NOMO-1 treated with dmso at 0.1 percent for 144 hours (cell line): ENCODE data around the gene LY6G6F.

Experiments
- DNase-seq: peaks from one replicate; lab custom pipeline; 2025; ENCODE audit not compliant: unreplicated experiment; lab: John Stamatoyannopoulos, UW

LY6G6F gene, protein sequence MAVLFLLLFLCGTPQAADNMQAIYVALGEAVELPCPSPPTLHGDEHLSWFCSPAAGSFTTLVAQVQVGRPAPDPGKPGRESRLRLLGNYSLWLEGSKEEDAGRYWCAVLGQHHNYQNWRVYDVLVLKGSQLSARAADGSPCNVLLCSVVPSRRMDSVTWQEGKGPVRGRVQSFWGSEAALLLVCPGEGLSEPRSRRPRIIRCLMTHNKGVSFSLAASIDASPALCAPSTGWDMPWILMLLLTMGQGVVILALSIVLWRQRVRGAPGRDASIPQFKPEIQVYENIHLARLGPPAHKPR

DNA sequence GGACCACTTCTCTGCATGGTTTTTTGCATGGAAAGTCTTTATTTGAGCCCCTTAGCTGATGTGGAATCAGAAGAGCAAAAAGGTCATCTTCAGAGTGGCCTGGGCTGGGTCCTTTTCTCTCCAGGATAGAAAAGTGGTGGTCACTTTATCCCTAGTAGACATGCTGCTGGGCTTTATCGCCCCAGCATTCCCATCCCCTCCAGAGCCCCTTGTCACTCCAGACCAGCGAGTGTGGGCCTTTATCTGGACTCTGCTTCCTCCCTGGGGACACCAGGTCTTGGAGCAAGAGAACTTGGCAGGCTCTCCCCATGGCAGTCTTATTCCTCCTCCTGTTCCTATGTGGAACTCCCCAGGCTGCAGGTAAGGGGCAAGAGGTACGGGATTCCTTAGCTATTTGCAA lies at the start of gene LY6G6F:
Gene LY6G6F (plus strand): TSS at position 268 of the 400 bp plus-strand sequence. CDS start 41 bp downstream, at position 309.
- DNase-seq = no peak

DNA sequence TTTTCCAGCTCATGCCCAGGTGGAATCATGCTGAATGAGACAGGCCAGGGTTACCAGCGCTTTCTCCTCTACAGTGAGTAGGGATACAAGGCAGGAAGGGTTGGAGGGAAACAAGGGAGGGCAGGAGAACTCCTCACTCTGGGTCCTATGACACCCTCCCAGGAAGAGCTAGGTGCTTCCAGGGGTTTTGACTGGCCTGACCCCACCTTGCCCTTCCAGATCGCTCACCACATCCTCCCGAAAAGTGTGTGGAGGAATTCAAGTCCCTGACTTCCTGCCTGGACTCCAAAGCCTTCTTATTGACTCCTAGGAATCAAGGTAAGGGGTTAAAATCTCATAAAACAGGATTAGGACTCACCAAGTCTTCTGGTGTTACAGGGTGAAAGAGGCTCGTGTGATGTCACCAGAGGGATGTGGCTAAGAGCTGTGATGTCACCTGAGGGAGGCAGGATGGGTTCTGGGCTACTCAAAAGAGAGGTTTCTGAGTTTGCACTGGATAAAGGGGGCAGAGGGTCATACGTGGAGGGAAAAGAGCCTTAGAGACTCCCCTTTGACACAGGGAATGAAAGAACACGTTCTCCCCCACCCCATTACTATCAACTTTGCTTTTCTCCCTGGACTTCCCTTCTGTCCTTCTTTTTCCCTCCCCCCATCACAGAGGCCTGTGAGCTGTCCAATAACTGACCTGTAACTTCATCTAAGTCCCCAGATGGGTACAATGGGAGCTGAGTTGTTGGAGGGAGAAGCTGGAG lies 49.1 kb upstream of the LY6G6F start:
- no peak for DNase-seq

DNA sequence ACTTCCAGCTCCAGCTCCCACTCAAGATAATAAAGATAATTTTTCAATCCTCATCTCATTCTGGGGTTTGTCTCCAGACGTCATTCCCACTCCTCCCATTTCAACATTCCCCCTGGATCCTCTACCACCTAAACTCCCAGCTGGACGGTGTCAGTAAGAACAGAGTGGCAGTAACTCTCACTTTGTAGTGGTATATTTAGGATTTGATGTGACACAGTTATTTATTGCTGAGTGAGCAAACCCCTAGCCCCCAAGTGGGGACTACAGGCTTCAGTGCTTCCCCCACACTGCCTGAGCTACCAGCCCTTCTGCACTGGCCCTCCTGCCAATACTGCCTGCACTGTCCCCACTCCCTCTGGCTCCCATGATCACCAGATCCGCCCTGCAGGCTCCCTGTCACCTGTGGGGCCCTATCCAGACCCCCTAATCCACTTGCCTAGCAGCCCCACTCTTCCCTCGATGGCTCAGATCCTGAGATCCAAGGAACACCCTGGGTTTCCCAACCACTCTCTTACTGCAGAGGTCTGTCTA lies 48.4 kb upstream of the LY6G6F start:
- no peak for DNase-seq

DNA sequence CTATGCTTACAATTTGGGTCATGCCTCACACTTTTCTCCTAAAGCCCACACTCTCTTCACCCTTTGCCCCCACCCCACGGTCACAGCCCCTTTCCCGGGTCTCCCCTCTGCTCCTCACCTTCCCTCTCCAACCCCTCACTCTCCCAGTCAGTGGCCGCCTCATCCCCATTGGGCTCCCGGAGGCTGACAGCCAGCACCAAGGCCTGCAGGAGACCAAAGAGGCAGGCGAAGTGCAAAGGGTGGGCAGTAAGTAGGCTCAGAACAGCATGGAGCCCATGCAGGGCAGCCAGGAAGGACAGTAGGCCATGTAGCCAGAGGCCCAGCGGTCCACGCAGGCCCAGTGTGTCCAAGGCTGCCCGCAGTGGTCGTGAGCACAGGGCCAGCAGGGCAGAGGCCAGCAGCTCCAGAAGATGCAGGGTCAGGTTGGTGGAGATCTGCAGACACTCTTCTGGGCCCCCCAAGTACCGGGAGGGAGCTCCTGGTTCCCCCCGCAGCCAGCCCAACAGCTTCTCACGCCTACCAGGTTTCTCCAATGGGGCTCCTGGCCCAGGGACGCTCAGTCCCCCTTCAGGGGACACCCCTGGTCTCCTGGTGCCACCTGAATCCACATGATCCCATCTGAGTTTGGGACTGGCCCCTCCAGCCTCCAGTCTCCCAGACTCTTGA lies 47.5 kb upstream of the LY6G6F start:
- DNase-seq = no peak

DNA sequence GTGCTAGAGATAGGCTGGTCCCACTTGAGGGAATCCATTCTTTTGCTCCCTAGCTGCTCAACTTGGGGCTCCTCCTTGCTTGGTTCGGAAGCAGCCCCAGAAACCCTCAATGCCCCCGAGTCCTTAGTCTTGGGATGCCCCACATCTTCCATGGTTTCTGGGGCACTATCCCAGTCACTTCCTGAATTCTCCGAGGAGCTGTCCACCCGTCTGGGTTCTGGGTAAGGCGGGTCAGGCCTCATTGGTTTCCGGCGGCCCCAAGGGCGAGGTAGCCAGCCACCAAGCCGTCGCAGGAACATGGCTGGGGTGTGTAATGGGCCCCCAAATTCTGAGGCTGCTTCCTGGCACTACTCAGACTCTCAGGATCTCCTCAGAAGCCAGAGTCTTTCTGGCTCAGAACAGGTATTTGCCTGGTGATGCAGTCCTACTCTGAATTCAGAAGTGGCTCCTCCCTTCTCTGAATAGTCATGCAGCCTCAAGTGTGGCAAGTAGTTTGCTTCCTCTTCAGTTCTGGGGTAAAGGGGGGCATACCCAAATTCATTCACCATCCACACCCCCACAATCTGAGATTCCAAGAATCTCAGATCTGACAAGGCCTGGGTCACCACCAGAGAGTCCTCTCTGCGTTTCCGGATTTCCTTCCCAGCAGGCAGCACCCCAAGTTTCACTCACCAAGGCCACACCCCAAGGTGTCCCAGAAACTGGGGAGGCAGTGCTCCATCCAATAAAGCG lies 46.9 kb upstream of the LY6G6F start:
- peak; percentile 32 for DNase-seq

DNA sequence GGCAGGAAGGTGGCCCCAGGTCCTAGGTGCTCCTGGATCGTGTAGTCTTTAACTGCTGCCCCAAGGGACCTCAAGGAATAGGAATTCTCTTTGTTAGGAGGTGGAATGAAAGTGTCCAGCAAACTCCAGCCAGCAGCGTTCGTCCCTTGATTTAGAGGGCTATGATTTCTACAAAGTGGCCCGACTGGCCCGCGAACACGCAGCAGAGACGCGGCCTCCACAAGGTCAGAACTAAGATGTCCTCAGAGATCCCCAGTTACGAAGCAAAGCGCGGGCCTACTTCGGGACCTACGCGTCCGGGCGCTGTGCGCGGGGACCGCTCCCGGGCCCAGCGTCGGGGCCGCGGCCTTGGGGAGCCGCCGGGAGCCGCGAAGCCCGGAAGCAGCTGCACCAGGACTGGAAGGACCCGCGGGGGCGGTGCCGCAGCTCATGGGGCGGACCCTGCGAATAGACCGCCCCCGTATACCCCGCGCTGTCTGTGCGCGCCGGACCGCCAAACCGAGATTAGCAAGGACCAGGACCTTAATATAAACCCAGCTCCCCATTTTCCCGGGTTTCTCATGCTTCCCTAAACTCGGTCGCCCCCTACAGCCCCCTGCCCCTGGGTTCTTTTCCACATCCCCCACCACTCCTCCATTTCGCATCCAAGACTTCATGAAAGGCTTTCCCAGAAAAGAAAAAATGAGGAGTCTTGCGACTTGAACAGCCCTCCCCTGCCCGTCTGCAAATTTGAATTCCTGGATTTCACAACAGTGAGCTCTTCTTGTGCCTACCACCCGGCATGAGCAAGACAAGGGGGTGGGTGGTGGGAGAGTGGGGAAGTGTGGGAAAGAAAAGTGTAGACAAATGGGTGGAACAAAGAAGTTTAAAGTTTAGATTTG lies 46.0 kb upstream of the LY6G6F start, which contains the start of gene C6orf47:
Gene C6orf47 (minus strand): TSS at position 398 of the 881 bp plus-strand sequence. CDS start 831 bp downstream, outside the sequence.
- DNase-seq = peak; percentile 75

DNA sequence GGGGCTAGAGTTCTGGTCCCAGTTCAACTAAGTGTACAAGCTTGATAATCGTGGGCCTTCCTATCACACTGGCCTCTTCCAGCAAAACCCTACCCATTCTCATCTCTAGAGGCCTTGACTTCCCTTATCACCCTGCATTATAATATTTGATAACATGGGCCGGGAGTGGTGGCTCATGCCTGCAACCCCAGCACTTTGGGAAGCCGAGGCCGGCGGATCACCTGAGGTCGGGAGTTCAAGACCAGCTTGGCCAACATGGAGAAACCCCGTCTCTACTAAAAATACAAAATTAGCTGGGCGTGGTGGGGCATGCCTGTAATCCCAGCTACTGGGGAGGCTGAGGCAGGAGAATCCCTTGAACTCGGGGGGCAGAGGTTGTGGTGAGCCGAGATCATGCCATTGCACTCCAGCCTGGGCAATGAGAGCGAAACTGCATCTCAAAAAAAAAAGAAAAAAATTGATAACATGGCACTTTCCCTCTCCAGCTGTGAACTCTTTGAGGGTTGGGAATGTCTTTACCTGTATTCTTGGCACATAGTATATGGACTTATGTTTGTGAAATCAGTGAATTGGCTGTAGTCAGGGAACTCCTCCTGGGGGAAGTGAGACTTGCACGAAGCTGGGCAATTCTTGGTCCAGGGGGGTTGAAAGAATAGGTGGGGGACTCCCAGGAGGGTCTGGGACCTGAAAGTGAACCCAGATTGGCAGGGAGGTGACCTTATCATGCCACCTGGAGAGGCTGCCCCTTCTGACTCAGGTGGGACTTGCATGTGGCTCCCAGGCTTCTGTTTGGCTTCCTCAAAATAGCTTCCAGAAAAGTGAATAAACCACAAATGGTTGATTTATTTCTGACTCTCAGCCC lies 45.2 kb upstream of the LY6G6F start:
- DNase-seq = no peak

DNA sequence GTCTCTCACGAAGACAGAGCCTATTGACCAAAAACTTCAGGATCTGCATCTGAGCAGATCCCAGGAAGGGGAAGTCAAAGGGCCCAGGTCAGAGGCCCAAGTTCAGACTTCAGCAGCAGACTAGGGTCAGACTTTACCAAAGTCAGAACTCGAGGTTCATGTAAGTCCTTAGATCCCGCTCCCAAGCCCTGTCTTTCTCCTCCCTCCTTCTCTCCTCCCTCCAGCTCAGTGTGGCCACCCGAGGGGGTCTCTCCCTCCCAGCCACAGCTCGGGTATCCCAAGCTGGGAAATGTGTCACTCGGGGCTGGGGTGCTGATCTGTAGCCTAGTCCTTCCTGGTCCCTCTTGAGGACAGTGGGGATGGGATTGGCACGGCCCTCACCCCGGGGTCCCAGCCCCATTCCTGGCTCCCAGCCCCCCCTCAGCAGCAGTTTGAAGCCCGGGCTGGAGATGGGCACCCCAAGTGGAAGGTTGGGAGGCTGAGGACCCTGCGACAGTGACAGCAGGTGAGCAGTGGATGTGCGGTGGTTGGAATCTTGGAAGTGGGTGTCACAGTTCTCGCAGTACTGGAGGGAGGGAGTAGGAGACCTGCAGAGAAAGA lies 44.4 kb upstream of the LY6G6F start:
- DNase-seq = no peak

DNA sequence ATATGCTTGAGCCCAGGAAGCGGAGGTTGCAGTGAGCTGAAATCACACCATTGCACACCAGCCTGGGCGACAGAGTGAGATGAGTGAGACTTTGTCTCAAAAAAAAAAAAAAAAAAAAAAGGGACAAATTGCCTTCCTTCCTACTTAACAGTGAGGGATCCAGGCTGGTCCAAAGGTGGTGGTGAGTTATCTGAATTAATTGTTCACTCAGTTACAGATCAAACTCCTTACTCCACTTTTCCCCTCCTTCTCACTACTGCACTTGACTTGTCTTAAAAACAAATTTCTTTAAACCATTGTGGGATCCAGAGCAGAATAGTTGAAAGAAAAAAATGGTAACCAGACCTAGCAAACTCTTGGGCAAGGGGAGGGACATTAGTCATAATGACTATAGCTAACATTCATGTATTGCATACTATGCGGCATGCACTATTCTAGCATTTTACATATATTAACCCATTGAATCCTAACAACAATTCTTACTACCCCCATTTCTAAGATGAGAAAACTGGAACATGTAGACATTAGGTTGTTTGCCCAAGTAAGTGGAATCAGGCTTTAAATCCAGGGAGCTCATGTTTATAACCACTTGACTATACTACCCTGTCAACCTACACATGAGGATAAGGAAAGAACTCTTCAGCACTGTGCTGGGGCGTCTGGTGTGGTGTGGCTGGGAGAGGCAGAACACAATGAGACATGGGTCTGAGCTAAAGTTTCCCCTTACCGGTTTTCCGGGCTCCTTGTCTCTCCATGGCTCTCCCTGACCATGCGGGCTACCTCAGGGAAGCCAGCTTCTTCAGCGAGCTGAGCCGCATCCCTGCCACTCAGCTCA lies 43.3 kb upstream of the LY6G6F start:
- DNase-seq = no peak

DNA sequence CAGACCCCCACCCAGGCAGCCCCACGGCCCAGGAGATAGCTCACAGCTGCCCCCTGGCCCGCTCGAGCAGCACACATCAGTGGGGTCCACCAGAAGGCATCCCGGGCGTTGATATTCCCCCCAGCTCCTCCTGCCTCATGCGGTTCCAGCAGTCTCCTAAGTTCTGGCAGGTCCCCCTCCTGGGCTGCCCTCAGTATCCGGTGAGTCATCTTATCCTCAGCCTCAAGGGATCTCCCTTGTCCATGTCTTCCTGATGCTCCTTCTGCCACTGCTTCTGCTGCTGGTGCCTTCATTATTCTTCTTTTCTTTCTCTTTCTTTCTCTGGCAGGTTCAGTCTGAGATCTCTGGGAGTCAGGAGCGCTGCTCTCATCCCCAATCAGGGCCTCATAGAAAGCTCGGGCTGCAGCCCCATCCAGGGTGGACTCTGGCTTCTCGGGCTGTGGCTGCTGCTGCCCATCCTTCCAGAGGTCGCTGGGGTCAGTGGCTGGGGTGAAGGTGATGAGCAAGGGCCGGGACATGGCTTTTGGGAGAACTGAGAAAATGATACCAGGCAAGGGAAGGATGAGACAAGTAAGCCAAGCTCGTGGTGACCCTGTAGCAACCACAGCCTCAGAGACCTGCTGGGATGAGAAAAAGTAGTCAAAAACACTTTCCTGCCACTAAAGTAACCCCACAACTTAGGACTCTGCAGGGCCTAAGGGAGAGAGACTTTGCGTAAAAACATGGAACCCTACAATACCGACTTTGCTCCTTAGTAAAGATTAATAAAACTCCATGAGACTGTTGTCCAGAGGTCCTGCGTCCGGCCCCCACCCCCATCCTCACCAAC lies 42.5 kb upstream of the LY6G6F start:
- DNase-seq = no peak

DNA sequence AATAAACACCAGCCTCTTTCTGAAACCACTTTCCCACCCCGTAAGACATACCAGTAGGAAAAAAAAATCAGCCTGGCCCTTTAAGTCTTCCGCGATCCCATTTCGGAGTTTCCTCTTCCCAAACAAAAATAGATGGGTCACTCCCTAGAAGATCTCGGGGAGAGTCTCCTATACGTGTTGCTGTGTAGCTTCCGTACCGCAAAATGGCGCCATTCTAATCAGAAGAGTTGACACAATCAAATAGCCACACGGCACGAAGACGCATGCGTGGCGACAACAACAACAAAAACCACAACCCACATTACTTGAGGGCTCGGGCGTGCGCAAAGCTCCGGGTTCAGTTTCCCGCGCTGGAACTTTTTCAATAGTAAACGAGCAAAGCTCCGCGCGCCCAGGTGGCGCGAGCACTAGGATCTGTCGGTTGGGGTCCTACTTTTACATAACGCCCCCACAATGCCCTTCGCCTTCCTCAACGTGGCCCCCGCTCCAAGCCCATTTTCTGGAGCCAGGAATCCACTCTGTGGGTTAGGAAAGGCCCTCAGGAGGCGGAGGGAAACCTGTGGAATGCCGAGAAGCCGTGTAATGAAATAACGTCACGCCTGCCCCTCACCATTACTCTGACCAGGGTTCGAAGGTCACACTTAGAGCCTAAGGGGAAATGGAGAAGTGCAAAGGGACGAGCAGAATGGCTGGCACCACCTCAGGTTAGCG lies 41.7 kb upstream of the LY6G6F start, which contains the start of gene GPANK1:
Gene GPANK1 (minus strand): TSS at position 208 of the 711 bp plus-strand sequence. CDS start 519 bp downstream, outside the sequence.
- DNase-seq = peak; percentile 81

DNA sequence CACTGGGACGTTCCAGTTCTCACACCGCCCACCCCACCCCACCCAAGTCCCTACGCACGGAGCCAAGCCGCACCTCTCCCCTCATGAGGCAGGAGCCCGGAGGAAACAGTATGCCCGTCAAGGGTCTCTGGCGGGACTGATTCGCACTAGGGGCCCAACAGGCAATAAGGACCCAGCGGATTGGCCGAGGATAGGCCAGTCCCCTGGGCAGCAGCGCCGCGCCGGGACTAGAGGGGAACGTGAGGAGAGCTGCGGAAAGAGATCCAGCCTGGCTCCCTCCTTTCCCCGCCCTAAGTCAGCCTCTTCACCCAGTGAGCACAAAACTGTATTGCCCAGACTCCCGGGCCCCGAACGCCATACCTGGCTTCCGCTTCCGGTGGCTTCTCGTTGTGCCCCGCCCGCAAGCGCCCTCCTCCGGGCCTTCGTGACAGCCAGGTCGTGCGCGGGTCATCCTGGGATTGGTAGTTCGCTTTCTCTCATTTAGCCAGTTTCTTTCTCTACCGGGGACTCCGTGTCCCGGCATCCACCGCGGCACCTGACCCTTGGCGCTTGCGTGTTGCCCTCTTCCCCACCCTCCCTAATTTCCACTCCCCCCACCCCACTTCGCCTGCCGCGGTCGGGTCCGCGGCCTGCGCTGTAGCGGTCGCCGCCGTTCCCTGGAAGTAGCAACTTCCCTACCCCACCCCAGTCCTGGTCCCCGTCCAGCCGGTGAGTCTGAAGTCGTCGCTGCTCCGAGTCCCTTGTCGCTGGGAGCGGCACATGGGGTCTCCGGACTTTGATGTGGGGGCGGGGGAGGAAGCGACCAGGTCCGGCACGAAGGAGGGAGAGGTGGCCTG lies 40.9 kb upstream of the LY6G6F start, which contains the start of gene CSNK2B:
Gene CSNK2B (plus strand): TSS at position 580 of the 836 bp plus-strand sequence. CDS start 752 bp downstream, outside the sequence.
- peak; percentile 97 for DNase-seq

DNA sequence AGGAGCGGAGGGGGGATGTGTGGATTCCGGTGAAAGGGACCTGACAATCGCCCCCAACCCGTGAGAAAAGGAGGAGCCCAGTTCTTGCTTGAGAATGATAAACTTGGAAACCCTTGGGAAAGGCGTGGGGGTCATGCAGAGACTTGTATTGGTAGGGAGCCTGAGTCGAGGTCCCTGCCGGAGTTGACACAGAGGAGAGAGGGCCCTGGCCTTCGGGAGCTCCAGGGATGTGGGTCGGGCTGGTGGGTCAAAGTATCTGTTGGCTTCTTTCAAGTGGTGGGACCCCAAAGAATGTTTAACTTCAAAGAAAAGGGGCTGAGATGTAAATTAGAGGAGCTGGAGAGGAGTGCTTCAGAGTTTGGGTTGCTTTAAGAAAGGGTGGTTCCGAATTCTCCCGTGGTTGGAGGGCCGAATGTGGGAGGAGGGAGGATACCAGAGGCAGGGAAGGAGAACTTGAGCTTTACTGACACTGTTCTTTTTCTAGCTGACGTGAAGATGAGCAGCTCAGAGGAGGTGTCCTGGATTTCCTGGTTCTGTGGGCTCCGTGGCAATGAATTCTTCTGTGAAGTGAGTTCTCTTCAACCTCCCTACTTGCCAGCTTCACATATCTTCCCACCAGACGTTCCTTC lies 40.2 kb upstream of the LY6G6F start:
- DNase-seq = no peak

DNA sequence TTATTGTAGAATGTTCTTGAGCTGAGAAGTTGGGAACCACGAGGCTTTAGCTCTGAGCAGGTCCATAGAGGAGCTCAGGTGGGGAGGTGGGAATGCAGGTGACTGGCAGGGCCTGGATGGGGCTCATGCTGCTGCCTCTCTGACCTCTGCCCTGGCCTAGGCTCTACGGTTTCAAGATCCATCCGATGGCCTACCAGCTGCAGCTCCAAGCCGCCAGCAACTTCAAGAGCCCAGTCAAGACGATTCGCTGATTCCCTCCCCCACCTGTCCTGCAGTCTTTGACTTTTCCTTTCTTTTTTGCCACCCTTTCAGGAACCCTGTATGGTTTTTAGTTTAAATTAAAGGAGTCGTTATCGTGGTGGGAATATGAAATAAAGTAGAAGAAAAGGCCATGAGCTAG lies 37.0 kb upstream of the LY6G6F start, which contains the start of gene LY6G5B:
Gene LY6G5B (plus strand): TSS at position 301 of the 400 bp plus-strand sequence. CDS start 975 bp downstream, outside the sequence.
- DNase-seq = no peak
